HAP-1 (cell line): ENCODE results near the gene LRBA.

Experiments used
- DNase-seq, 2 experiments: peaks; one replicate each; pipeline ENCODE4 v3.0.0-alpha.2; 2016 to 2020; ENCODE audit warnings: low spot score in 2 of 2
- H3K27me3 ChIP-seq: fragments of 250-450 bp; sonication (Bioruptor Pico); 2 replicates; pipeline ENCODE4 v1.5.1; 2020; ENCODE audit warnings: low read depth, mild to moderate bottlenecking, moderate library complexity
- H3K36me3 ChIP-seq: fragments of 250-450 bp; sonication (Bioruptor Pico); replicated peaks from 2 replicates; pipeline ENCODE4 v1.5.1; 2020; ENCODE audit warnings: mild to moderate bottlenecking
- H3K4me1 ChIP-seq: fragments of 250-450 bp; sonication (Bioruptor Pico); 2 replicates; pipeline ENCODE4 v1.5.1; 2020; ENCODE audit warnings: mild to moderate bottlenecking
- H3K4me3 ChIP-seq: fragments of 250-450 bp; sonication (Bioruptor Pico); 2 replicates; pipeline ENCODE4 v1.5.1; 2020; ENCODE audit warnings: mild to moderate bottlenecking, moderate library complexity
- H3K9me3 ChIP-seq: fragments of 250-450 bp; sonication (Bioruptor Pico); 2 replicates; pipeline ENCODE4 v1.5.1; 2020; ENCODE audit warnings: mild to moderate bottlenecking, moderate library complexity
- in situ Hi-C: fragments of 300-500 bp; cut with MboI; formaldehyde crosslinking; loops from 3 replicates; pipeline ENCODE4 v1.14.3; 2020; ENCODE audit warnings: low sequenced_read_pairs, inconsistent platforms, mixed read lengths

Gene LRBA

GRCh38 chr4:150586162-150586810, 428.8 kb downstream of the LRBA start:
- H3K9me3 ChIP-seq = no peaks in the 10 kb centered on the region
- H3K27me3 ChIP-seq = no peaks in the 10 kb centered on the region
- peaks cover 4% of the 10 kb centered on the region for H3K4me1 ChIP-seq
- H3K36me3 ChIP-seq = no peaks in the 10 kb centered on the region
- in situ Hi-C loops = no loop called here
- no peak for DNase-seq
- H3K4me3 ChIP-seq = no peak overlapping the region

- Histone ChIP-seq H3K4me3 (no peak overlapping the region), H3K36me3 (no peaks in the 10 kb centered on the region), H3K27me3 (no peaks in the 10 kb centered on the region), H3K9me3 (no peaks in the 10 kb centered on the region), H3K4me1 (peaks cover 4% of the 10 kb centered on the region)
- in situ Hi-C loops = no loop called here
- DNase-seq = no peak
These were observed 429.5 kb downstream of the LRBA start for GRCh38 chr4:150585611-150586010.

GRCh38 chr4:150584111-150584915, 430.8 kb downstream of the LRBA start:
- Histone ChIP-seq H3K36me3 (no peaks in the 10 kb centered on the region), H3K4me1 (peaks cover 4% of the 10 kb centered on the region), H3K4me3 (no peak overlapping the region), H3K27me3 (no peaks in the 10 kb centered on the region), H3K9me3 (no peaks in the 10 kb centered on the region)
- in situ Hi-C loops = no loop called here
- no peak for DNase-seq

GRCh38 chr4:150583287-150584110, 431.6 kb downstream of the LRBA start:
- Histone ChIP-seq H3K4me3 (no peak overlapping the region), H3K9me3 (no peaks in the 10 kb centered on the region), H3K27me3 (no peaks in the 10 kb centered on the region), H3K4me1 (peaks cover 4% of the 10 kb centered on the region), H3K36me3 (no peaks in the 10 kb centered on the region)
- in situ Hi-C loops = no loop called here
- no peak for DNase-seq

- no peaks in the 10 kb centered on the region for H3K36me3 ChIP-seq
- DNase-seq = no peak
- H3K9me3 ChIP-seq = no peaks in the 10 kb centered on the region
- no peak overlapping the region for H3K4me3 ChIP-seq
- peaks cover 2% of the 10 kb centered on the region; the same call in 1 of the 2 replicates for H3K4me1 ChIP-seq
- no peaks in the 10 kb centered on the region for H3K27me3 ChIP-seq
- in situ Hi-C loops = no loop called here
These were observed 432.2 kb downstream of the LRBA start for GRCh38 chr4:150582873-150583286.

- Histone ChIP-seq H3K36me3 (no peaks in the 10 kb centered on the region), H3K4me1 (peaks cover 5% of the 10 kb centered on the region; the same call in 1 of the 2 replicates), H3K9me3 (no peaks in the 10 kb centered on the region), H3K27me3 (no peaks in the 10 kb centered on the region), H3K4me3 (no peak within 1 kb of the TSS)
- no peak for DNase-seq
- in situ Hi-C loops = no loop called here
These were observed 432.8 kb downstream of the LRBA start, which contains the start of gene MAB21L2 for GRCh38 chr4:150582146-150582872. Gene MAB21L2, plus strand, starts transcription at chr4:150582151. Its CDS starts 879 bp downstream, at chr4:150583030.

- DNase-seq = no peak
- Histone ChIP-seq H3K4me3 (no peak overlapping the region), H3K4me1 (peaks cover 5% of the 10 kb centered on the region; the same call in 1 of the 2 replicates), H3K27me3 (no peaks in the 10 kb centered on the region), H3K9me3 (no peaks in the 10 kb centered on the region), H3K36me3 (no peaks in the 10 kb centered on the region)
- in situ Hi-C loops = no loop called here
These were observed 433.4 kb downstream of the LRBA start for GRCh38 chr4:150581641-150582051.

GRCh38 chr4:150581056-150581605, 434.0 kb downstream of the LRBA start:
- H3K27me3 ChIP-seq = no peaks in the 10 kb centered on the region
- no peak overlapping the region for H3K4me3 ChIP-seq
- DNase-seq = no peak
- H3K9me3 ChIP-seq = no peaks in the 10 kb centered on the region
- H3K36me3 ChIP-seq = no peaks in the 10 kb centered on the region
- peaks cover 5% of the 10 kb centered on the region; the same call in 1 of the 2 replicates for H3K4me1 ChIP-seq
- in situ Hi-C loops = no loop called here

GRCh38 chr4:150580306-150580705, 434.8 kb downstream of the LRBA start:
- H3K4me3 ChIP-seq = no peak overlapping the region

GRCh38 chr4:150579551-150580234, 435.4 kb downstream of the LRBA start:
- H3K4me3 ChIP-seq = no peak overlapping the region
- no peak for DNase-seq
- in situ Hi-C loops = no loop called here

More at GRCh38 chr4:150580306-150580705, 434.8 kb downstream of the LRBA start:
- DNase-seq = no peak
- H3K36me3 ChIP-seq = no peaks in the 10 kb centered on the region
- H3K27me3 ChIP-seq = no peaks in the 10 kb centered on the region
- in situ Hi-C loops = no loop called here
- H3K9me3 ChIP-seq = no peaks in the 10 kb centered on the region
- H3K4me1 ChIP-seq = peaks cover 5% of the 10 kb centered on the region; the same call in 1 of the 2 replicates

GRCh38 chr4:150578745-150579501, 436.2 kb downstream of the LRBA start:
- no peak for DNase-seq
- Histone ChIP-seq H3K36me3 (no peaks in the 10 kb centered on the region), H3K4me1 (peaks cover 5% of the 10 kb centered on the region; the same call in 1 of the 2 replicates), H3K27me3 (no peaks in the 10 kb centered on the region), H3K9me3 (no peaks in the 10 kb centered on the region), H3K4me3 (no peak overlapping the region)
- in situ Hi-C loops = no loop called here

More at GRCh38 chr4:150579551-150580234, 435.4 kb downstream of the LRBA start:
- Histone ChIP-seq H3K36me3 (no peaks in the 10 kb centered on the region), H3K4me1 (peaks cover 5% of the 10 kb centered on the region; the same call in 1 of the 2 replicates), H3K27me3 (no peaks in the 10 kb centered on the region), H3K9me3 (no peaks in the 10 kb centered on the region)

- Histone ChIP-seq H3K36me3 (no peaks in the 10 kb centered on the region), H3K27me3 (no peaks in the 10 kb centered on the region), H3K9me3 (no peaks in the 10 kb centered on the region), H3K4me1 (peaks cover 5% of the 10 kb centered on the region; the same call in 1 of the 2 replicates), H3K4me3 (no peak overlapping the region)
- DNase-seq = peak in 1 of 2 experiments; percentile 24
- in situ Hi-C loops = no loop called here
These were observed 437.3 kb downstream of the LRBA start for GRCh38 chr4:150577796-150578195.
